C4-2B (cell line): ENCODE data around the gene PRPF6.

Source experiments
- CTCF ChIP-seq: fragments of 450-650 bp; conservative IDR thresholded peaks from 2 replicates; pipeline ENCODE4 v1.5.1; 2017; ENCODE audit warnings: mild to moderate bottlenecking
- ZFX ChIP-seq: fragments of 450-650 bp; IDR thresholded peaks from 2 replicates; pipeline ENCODE4 v1.6.1; 2017

DNA sequence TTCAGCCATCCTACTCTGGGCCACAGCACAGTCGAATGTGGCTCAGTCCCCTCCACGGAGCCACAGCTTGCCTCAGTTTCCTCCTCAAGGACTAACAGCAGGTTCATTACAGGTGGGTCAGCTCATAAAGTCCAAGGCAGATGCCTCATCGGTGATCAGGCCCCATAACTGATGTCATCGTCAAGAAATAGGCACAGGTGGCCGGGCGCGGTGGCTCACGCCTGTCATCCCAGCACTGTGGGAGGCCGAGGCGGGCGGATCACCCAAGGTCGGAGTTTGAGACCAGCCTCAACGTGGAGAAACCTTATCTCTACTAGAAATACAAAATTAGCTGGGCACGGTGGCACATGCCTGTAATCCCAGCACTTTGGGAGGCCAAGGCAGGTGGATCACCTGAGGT lies 28.2 kb upstream of the PRPF6 start:
- no peak for TF ChIP-seq CTCF
- no peak for TF ChIP-seq ZFX
